Mammary epithelial cell (primary cell): ENCODE results near the gene MAD1L1.

Source experiments
- EZH2 ChIP-seq: IDR thresholded peaks from 2 replicates; pipeline ENCODE4 v1.6.1; 2012; ENCODE audit warnings: low read length, inconsistent platforms, borderline replicate concordance
- TF ChIP-seq, protein P1 (sequence below), 2 donors: IDR thresholded peaks in 1 of 2; conservative IDR thresholded peaks in 1 of 2; 2 replicates each; pipeline ENCODE4 v1.5.1; 2011 to 2012; ENCODE audit warnings: inconsistent platforms in 2 of 2, low read length in 2 of 2, mild to moderate bottlenecking in 2 of 2, control low read depth in 1 of 2, low read depth in 1 of 2; ENCODE audit not compliant: insufficient read depth in 1 of 2; ENCODE audit errors: extremely low read depth in 1 of 2

GRCh38 chr7:1946025-1946772 lies 286.5 kb downstream of the MAD1L1 start:
- TF ChIP-seq, protein P1, sequence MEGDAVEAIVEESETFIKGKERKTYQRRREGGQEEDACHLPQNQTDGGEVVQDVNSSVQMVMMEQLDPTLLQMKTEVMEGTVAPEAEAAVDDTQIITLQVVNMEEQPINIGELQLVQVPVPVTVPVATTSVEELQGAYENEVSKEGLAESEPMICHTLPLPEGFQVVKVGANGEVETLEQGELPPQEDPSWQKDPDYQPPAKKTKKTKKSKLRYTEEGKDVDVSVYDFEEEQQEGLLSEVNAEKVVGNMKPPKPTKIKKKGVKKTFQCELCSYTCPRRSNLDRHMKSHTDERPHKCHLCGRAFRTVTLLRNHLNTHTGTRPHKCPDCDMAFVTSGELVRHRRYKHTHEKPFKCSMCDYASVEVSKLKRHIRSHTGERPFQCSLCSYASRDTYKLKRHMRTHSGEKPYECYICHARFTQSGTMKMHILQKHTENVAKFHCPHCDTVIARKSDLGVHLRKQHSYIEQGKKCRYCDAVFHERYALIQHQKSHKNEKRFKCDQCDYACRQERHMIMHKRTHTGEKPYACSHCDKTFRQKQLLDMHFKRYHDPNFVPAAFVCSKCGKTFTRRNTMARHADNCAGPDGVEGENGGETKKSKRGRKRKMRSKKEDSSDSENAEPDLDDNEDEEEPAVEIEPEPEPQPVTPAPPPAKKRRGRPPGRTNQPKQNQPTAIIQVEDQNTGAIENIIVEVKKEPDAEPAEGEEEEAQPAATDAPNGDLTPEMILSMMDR (conservative IDR thresholded peaks at IDR 0.05 in 1 of 2, IDR thresholded peaks at IDR 0.05 in 1 of 2; ENCODE audit: extremely low read depth in 1 of 2, insufficient read depth in 1 of 2, low read depth in 1 of 2, low read length in 2 of 2) = no peak
- TF ChIP-seq EZH2 = no peak
